WI38 (cell line): Measurements from ENCODE around the gene CLIP2.

Experiments used
- H3K4me3 ChIP-seq: 2 replicates; pipeline ENCODE4 v1.5.1; 2011; ENCODE audit warnings: low read depth, mild to moderate bottlenecking, control low read depth, low read length
- TF ChIP-seq, protein P1 (sequence below): IDR thresholded peaks from 2 replicates; pipeline ENCODE4 v1.5.1; 2012; ENCODE audit warnings: low read depth, mild to moderate bottlenecking, control low read depth, low read length

Gene CLIP2

DNA sequence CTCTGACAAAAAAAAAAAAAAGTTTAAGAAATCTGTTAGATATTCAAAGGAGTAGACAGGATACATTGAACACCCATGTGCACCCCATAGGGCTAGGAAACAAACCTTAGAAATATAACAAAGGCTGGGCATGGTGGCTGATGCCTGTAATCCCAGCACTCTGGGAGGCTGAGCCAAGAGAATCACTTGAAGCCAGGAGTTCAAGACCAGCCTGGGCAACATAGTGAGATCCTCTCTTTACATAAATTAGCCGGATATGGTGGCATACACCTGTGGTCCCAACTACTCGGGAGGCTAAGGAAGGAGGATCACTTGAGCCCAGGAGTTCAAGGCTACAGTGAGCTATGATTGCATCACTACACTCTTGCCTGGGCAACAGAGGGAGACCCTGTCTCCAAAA is 15.3 kb downstream of the CLIP2 start:
- TF ChIP-seq, protein P1, sequence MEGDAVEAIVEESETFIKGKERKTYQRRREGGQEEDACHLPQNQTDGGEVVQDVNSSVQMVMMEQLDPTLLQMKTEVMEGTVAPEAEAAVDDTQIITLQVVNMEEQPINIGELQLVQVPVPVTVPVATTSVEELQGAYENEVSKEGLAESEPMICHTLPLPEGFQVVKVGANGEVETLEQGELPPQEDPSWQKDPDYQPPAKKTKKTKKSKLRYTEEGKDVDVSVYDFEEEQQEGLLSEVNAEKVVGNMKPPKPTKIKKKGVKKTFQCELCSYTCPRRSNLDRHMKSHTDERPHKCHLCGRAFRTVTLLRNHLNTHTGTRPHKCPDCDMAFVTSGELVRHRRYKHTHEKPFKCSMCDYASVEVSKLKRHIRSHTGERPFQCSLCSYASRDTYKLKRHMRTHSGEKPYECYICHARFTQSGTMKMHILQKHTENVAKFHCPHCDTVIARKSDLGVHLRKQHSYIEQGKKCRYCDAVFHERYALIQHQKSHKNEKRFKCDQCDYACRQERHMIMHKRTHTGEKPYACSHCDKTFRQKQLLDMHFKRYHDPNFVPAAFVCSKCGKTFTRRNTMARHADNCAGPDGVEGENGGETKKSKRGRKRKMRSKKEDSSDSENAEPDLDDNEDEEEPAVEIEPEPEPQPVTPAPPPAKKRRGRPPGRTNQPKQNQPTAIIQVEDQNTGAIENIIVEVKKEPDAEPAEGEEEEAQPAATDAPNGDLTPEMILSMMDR: no peak

GRCh38 chr7:74306004-74306729 is 17.0 kb downstream of the CLIP2 start:
- H3K4me3 ChIP-seq: no peak overlapping the region
- TF ChIP-seq, protein P1: no peak

More for the DNA sequence above, 15.3 kb downstream of the CLIP2 start:
- no peak overlapping the region for H3K4me3 ChIP-seq

DNA sequence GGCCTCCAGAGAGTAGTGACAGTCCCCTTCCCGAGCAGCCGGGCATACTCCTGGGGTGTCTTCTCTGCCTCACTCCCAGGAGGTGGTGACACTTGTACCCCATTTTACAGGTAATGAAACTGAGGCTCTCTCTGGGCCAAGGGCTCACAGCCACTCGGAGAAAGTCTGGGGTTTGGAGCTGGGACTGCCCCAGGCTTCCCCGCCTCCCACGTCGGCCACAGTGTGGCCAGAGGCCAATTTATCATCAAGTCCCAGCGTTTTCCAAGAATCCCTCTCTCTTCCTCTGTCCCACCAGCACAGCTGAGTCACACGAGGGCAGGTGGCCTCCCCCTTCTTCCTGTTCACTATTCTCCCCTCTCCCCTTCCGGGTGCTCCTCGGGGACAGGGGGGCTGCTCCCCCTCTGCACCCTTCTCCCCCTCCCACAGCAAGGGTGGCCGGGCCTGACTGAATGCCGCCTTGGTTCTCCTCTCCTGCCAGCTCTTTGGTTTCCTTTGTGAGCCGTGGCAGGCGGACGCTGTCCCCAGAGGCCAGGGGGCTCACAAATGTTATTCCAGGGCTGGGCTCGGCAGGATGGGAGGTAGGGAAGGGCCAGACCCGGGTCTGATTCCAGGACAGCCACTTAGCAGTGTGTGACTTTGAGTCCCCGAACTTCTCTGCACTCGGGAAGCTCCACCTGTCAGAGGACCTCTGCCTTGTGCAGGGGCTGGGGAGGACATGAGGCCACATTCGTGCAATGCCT is 17.7 kb downstream of the CLIP2 start:
- TF ChIP-seq, protein P1: no peak
- no peak overlapping the region for H3K4me3 ChIP-seq

- TF ChIP-seq, protein P1: no peak
These were observed 18.7 kb downstream of the CLIP2 start for GRCh38 chr7:74307738-74308505.

DNA sequence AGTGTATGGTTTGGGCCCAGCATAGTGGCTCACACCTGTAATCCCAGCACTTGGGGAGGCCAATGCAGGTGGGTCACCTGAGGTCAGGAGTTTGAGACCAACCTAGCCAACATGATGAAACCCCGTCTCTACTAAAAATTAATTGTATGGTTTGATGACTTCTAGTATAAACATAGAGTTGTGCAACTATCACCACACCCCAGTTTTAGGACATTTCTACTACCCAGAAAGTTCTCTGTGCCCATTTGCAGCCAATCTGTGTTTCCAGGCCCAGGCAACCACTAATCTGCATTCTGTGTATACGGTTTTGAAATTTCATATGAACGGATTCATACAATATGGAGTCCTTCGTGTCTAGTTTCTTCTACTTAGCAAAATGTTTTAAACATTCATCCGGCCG is 20.0 kb downstream of the CLIP2 start:
- H3K4me3 ChIP-seq: no peak overlapping the region
- TF ChIP-seq, protein P1: no peak

More at GRCh38 chr7:74307738-74308505, 18.7 kb downstream of the CLIP2 start:
- no peak overlapping the region for H3K4me3 ChIP-seq

- H3K4me3 ChIP-seq: no peak overlapping the region
- TF ChIP-seq, protein P1: no peak
These were observed 22.1 kb downstream of the CLIP2 start for GRCh38 chr7:74311305-74311744.
